ENCODE results near the gene ZNF319.

ZNF319 gene

DNA sequence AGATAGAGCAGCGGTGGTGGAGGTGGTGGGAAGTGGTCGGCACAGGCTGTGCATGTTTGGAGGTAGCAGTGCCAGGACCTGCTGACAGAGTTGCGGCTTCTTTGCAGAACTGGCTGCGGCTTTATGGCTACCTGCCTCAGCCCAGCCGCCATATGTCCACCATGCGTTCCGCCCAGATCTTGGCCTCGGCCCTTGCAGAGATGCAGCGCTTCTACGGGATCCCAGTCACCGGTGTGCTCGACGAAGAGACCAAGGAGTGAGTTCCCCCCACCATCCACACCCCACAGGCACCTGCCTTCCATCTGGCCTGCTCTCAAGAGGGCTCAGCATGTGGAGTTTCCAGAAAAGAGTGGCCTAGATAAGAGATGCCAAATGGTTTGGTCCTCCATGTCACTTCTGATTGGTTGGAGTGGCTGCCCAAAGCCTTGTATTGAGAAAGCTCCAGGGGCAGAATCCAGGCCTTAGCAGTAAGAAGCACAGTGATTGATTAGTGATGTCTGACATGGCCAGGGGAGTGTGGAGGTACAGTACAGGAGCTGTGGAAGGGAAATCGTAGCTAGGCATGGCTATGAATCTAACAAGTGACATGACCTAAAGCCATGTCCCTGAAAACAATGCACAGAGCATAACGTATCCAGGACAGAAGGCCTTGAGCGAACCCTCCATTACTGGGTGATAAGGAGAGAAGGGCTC, 37.0 kb upstream of the ZNF319 start:
- no peak for DNase-seq (ENCODE audit: low read depth in 2 of 2)

DNA sequence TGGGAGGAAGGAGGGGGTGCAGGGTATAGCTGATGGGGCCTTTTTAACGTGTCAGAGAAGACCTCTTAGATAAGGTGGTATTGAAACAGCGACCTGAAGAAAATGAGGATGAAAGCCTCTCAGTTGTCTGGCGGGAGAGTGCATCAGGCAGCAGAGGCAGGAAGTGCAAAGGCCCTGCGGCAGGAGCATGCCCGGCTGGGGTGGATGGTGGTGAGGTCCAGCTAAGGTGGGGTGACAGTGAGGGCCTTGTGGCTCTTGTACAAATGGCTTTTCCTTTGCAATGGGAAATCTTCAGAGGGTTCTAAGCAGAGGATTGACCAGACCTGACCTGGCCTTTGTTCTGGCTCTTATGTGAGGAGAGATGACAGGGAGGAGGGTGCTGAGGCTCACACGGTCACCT, 36.5 kb upstream of the ZNF319 start:
- DNase-seq (ENCODE audit: low read depth in 2 of 2) = no peak

DNA sequence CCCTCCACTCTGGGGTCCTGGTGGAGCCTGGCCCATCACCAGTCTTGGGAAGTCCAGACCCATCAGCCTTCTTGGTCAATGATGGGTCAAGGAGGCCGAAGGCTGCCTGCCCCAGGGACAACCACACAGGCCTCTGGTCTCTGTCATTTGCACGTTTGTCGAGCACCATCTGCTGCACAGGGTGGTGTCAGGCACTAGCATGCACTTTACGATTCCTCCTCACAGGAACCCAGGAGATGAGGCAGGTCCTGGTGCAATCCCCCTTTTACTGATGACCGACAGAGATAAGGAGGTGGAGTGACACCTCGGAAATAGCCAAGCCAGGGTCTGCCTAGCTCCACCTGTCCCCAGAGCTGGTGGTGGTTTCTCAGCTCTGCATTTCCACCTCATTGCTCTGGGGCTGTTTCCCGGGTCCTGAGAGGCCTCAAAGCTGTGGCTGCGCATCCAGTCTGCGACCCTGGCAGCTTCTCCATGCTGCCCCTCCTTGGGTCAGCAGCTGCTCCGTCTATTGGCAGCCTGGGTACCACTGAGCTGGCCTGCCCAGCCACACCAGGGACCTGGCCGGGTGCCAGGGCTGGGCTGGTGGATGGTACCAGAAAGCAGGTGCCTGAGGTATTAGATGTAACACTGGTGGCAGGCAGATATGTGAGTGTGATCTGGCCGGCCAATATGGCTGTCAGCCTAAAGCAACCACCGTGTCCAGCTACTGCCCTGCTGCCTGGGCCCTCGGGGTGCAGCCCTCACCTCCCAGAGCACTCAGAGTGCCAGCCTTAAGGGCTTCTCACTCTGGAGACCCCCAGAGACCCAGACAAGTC, 35.1 kb upstream of the ZNF319 start:
- no peak for DNase-seq (ENCODE audit: low read depth in 2 of 2)

- DNase-seq (ENCODE audit: low read depth in 2 of 2) = no peak
Observed at GRCh38 chr16:58034774-58035173, 34.3 kb upstream of the ZNF319 start.

DNA sequence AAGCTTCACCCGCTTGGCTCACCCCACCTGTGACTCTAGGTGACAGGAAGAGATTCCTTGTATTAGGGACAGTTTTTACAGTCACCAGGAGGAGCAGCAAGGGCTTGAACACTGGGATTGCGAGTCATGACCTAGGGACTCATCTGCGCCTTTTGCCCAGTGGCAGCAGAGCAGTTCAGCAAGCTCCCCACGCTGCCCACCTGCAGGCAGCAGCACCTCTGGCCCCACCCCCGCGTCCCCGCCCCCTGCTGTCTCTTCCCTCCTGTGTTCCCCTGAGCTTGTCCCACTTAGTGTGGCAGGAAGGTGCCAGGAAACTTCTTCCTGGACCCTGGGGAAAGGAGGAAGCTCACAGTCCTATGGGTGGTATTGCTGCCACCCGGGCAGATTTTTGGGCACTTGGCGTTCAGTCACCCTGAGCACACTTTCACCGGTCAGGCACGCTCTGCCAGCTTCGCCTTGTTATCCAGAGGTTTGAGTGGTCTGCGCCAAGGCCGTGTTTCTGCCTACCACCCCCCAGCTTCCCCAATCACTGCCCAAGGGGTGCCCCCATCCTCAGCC, 33.7 kb upstream of the ZNF319 start:
- no peak for DNase-seq (ENCODE audit: low read depth in 2 of 2)

- DNase-seq (ENCODE audit: low read depth in 2 of 2) = no peak
Observed at GRCh38 chr16:58032710-58033293, 32.3 kb upstream of the ZNF319 start.

DNA sequence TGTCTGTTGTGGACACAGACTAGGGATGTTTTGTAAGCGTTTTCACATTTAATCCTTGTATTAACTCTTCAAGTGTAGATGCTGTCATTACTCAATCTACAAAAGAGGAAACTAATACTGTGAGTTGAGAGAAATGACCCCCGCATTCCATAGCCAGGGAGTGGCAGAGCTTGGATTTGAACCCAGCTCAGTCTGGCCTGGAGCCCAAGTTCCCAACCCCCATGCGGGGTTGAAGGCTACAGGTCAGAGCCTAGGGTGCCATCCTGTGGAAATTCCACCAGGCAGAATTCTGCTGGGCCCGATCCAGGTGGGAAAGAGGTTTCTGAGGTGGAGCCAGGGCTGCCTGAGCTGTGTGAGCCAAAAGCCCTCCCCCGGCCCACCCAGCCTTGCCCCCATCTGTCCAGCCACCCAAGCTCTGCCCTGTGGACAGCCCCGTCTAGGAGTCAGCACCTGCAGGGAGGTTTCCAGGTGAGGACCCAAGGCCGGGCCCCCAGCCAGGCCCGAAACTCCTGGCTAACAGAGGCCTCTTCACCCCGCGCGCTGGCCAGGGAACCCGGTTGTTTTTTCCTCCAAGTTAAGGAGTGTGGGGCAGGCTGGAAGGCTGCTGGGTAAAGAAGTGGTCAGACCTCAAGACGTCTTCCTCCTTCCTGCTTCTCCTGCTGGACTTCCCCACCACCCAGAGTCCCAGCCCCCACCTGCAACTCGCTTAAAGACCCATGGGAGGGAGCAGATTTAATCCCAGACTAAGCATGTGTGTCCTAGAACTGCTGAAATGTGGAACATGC, 30.7 kb upstream of the ZNF319 start:
- no peak for DNase-seq (ENCODE audit: low read depth in 2 of 2)

- DNase-seq (ENCODE audit: low read depth in 2 of 2) = no peak
Observed at GRCh38 chr16:58030136-58030840, 29.8 kb upstream of the ZNF319 start.

DNA sequence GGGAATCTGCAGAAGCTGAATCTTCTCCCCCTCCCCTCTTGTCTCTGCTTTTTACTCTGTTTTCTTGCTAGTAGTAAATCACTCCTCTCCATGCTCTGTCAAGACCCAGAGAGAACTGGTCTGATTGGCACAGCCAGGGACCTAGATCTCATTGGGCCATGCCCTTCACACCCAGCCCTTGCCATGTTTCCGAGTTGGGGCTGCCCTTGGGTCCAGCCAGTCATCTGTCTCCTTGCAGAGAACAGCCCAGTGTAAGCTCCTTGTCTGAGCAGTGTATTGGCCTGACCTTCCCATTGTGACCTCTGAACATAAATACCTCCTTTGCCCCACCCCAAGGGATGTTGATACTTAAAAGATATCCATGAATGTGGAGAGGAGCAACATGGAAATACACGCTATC, 28.9 kb upstream of the ZNF319 start:
- DNase-seq (ENCODE audit: low read depth in 2 of 2) = no peak

DNA sequence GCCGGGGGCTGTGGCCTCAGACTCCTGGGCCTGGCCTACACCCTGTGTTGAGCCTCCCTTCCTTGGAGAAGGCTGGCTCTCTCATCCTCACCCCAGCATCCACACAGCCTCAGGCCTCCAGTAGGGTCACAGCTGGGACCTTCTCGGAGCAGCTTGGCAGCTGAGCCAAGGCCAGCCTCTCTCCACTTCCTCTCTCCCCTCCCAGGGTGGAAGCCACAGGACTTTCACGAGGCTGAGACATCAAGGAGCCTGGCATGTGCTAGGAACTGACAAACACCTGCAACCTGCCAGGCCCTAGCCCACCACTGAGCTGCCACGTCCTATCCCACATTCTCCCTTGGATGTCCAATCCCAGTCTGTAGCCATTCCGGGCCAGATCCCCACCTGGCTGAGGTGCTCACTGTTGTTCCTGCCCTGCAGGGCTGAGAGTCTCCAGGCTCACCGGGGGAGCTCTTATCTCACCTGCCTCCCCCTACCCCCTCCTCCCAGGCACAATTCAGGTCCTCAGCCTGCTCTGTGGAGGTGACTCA, 28.1 kb upstream of the ZNF319 start:
- DNase-seq (ENCODE audit: low read depth in 2 of 2) = no peak

DNA sequence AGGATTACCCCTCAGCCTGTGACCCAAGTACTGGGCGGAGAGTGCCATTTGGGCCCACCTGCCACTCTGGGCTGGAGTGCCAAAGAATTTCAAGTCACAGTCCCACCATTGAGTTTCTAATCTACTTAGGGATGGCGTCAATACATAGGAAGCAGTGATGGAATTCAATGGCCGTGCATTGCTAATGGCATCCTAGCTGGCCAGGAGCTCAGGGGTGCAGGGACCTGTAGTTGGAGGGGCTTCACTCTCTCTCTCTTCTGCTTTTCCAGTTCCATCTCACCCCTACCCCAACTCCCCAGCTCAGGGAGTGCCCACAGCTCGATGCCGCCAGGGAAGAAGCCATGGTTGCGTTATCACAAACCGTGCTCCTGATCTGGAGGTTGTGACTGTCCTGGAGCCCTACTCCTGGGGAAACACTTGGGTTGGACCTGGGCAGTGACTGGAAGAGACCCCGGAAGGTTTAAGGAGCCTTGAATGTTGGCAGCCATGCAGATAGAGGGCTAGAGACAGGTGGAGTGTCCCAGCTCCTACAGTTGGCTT, 27.5 kb upstream of the ZNF319 start:
- DNase-seq (ENCODE audit: low read depth in 2 of 2) = no peak

DNA sequence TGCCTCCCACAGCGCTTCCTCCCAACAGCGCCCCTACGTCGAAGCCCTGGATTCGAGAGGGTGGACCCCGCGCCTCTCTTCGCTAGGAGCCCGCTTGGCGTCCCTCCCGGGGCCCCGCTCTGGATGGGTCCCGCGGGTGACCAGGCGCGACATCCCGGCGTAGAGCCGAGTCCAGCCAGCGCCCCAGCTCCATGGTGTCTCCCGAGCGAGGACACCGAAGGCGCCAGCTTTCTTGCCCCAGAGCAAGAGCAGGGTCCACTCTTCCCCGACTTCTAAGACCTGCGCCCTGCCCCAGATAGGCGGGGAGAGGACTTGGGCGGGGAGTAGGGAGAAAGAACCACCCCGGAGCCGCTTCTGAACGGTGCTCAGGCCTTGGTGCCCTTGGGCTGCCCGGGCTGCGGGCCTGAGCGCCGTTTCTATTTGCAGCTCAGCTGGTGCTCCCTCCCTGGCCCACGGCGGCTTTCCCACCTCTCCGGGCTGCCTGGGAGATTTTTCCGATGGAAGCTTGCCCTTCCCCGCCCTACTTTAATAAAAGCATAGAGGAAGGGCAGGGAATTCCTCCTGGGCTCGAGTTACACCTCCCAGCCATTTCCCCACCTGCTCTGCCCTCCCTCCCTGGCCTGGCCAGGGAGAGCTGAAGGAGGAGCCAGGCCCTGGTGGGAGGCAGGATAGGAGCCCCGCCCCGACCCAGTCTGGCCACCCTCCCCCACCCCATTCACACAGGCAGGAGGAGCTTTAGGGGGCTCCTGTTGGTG, 26.9 kb upstream of the ZNF319 start:
- DNase-seq (ENCODE audit: low read depth in 2 of 2) = no peak

DNA sequence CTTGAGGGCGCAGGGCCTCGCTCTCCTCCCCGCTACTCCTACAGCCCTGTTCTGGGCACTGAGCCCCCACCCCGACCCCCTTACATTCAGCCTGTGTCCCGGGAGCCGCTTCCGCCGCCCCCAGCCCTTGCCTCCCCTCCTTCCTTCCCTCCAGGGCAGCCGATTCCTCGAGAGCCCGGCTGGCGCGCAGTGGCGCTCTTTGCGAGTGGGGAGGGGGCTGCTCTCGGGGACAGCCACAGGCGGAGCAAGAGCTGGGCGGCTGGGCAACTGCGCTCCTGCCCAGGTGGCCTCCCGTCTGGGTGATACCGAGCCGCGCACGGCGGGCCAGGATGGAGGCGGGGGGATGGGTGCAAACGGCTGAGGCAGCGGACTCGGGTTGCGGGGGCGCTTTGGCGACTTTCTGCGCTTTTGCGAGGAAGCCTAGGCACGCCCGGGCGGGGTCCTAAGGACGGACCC, 26.3 kb upstream of the ZNF319 start:
- DNase-seq (ENCODE audit: low read depth in 2 of 2) = no peak

DNA sequence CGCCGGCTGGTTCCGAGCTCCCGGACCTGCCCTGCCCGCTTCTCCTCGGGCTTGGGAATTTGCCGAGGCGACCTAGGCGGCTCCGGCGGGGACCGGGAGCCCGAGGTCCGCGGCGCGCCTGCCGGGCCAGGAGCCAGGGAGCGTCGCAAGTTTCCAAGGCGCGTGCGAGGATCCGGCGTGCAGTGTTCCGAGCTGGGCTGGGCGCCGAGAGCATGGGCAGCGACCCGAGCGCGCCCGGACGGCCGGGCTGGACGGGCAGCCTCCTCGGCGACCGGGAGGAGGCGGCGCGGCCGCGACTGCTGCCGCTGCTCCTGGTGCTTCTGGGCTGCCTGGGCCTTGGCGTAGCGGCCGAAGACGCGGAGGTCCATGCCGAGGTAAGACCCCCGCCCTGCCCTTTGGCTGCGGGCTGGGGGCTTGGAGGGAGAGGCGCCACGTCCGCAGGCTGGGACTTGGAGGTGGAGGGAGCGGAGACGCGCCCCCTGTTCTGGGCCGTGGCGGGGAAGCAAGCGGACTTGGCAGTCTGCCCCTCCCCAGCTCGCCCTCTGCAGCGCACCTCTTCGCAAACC, 25.8 kb upstream of the ZNF319 start:
- no peak for DNase-seq (ENCODE audit: low read depth in 2 of 2)

- peak; percentile 32 to 46 for DNase-seq (ENCODE audit: low read depth in 2 of 2)
Observed at GRCh38 chr16:58025351-58026138, 25.1 kb upstream of the ZNF319 start, which contains the start of gene MMP15. TSS of gene MMP15 (plus strand) at chr16:58025754. CDS start at chr16:58026351, 597 bp downstream.

- DNase-seq (ENCODE audit: low read depth in 2 of 2) = no peak
Observed at GRCh38 chr16:58024486-58025350, 24.2 kb upstream of the ZNF319 start.

DNA sequence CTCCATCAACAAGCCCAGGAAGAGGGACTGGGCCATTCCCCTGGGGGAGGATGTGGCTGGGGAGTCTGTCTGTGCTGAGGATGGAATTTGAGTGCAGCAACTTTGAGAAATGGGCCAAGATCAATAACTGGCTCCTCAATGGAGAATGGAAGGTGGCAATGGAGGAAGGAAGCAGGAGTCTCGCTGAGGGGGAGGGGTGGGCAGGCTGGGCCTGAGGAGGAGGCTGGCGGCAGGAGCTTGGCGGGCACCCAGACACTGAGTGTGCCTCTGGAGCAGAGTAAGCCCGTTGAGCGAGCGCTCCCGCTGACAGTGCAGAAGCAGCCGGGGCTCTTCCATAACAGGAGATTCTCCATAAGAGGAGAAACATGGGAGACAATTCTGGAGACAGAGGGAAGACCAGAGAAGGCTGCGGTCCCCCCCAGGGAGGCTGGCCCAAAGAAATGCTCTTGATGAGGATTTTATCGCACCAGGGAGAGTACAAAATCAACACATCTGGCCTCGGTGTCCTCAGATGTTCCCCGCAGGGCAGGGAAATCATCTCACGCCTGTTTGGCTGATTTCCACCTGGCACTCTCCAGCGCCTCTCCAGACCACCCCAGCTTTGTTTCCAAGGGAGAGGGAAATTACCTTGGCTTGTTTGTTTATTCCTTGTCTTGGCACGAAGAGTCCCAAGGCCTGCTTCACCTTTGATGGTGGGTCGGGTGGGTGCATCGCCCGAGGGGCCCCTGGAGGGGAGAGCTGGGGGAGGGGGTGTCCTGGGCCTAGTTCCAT, 22.3 kb upstream of the ZNF319 start:
- DNase-seq (ENCODE audit: low read depth in 2 of 2) = no peak

All from stimulated activated CD8-positive, alpha-beta memory T cell treated with anti-CD3 and anti-CD28 coated beads, Interleukin-15, amount 100 ng/mL, for 4 hours (primary cell).